ES-I3 (cell line): ENCODE data around the gene MRPL16.
"Not testable (repeated sequence)": the region's sequence is repeated elsewhere in the genome, so short reads cannot be mapped to it uniquely, and the experiment has no call there.

Experiments
- H3K36me3 ChIP-seq: 2 replicates; pipeline ENCODE4 v1.6.1; 2013; ENCODE audit warnings: mild to moderate bottlenecking, low read length, control low read depth, moderate library complexity; ENCODE audit not compliant: insufficient read depth
- H3K4me1 ChIP-seq: 2 replicates; pipeline ENCODE4 v1.6.1; 2013; ENCODE audit warnings: mild to moderate bottlenecking, control low read depth, low read length; ENCODE audit not compliant: insufficient read depth
- H3K9ac ChIP-seq: 2 replicates; pipeline ENCODE4 v1.6.1; 2013; ENCODE audit warnings: low read depth, mild to moderate bottlenecking, low read length, moderate library complexity
- H3K9me3 ChIP-seq: 2 replicates; pipeline ENCODE4 v1.6.1; 2013; ENCODE audit warnings: mild to moderate bottlenecking, low read length, moderate library complexity; ENCODE audit not compliant: control insufficient read depth, insufficient read depth

Gene MRPL16

DNA sequence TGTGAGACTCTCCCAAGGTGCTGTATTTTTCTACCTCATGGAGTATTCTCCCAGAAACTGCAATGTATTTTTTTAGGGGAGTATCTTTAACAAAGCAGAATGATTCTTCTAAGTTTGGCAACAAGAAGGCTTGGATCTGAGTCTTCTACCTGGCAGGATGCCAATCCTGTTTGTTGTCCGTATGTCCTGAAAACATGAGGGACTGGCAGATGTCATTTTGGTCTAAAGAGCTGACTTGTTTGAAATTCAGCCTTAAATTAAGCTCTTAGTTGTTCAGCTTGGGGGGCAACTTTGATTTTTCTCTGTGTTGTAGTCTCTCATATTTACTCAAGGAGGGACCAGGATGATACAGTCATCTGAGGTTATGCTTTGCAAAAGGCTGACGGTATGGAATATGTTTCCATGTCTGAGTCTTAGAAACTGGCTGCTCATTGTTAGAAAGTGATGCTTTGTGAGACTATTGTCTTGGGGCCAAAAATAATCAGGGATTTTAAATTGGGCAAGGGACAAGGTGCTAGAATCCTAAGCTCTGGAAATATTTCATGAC, 9.3 kb downstream of the MRPL16 start:
- H3K36me3 ChIP-seq, result peaks cover 21% of the 10 kb centered on the region

DNA sequence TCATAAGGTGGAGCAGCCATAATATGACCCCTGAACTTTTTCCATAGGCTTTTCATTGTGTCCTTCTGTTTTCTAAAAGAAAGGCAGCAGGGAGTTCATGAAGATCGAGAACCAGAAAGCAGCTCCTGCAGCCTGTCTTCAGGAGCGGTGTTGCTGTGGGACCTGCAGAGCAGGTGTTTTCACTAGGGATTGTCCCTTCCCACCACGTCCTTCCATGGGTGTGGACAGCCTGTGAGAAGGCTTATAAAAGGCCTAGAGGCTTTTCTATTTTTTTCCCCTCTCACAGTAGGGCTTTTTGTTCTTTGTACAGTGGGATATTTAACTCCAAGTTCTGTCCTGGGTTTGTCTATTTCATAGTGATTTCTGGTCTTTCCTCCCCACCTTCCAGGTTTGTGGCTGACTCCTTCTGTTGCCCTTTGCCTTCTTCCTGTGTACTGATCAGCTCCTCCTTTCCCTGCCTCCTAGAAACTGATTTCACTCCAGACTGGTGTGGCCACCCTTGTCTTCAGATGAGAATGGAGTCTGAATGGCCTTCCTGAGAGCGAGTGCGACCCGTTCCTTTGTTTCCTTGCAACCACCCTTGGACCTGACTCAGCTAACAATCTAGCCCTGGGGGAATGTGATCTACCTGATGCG, 10.1 kb downstream of the MRPL16 start:
- Histone ChIP-seq H3K36me3 (peaks cover 21% of the 10 kb centered on the region), H3K9me3 (no peaks in the 10 kb centered on the region), H3K4me1 (peaks cover 4% of the 10 kb centered on the region; the same call in 1 of the 2 replicates), H3K9ac (no peak overlapping the region)

More for the DNA sequence above, 9.3 kb downstream of the MRPL16 start:
- H3K9ac ChIP-seq, result no peak overlapping the region
- H3K9me3 ChIP-seq, result no peaks in the 10 kb centered on the region
- peaks cover 4% of the 10 kb centered on the region; the same call in 1 of the 2 replicates for H3K4me1 ChIP-seq

DNA sequence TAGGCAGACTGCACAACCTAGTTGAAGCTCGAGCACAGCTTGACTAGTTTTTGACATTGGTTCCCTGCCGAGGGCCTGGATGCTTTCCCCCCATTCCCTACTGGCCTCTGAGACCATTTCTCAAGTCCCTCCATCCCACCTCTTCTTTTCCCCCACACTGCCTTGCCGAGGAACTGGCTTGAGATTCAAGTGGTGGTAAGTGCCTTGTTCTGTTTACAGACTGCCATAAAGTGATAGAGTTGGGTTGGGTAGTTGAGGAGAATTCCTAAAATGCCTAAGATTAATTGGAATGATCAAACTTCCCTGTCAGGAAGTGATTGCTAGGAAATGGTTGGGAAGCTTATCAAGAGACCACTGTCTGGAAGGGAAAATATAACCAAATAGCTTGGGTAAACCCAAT, 16.2 kb downstream of the MRPL16 start:
- peaks cover 33% of the 10 kb centered on the region for H3K36me3 ChIP-seq

DNA sequence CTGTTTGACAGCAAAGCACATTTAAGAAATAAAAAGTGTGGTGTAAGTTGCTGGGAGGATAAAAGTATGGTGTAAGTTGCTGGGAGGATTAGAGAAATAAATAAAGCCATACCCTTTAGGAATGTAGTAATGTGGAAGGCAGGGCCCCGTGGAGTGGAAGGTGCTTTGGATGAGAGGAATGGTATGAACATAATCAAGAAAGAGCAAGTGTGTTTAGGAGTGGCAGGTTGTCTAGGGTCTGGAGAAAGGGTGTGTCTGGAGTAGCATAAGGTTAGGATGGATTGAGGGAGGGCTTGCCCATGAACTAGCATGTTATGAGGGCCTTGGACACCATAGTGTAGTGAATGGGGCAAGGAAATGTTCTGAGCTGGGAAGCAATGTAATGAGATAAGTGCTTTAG, 18.1 kb downstream of the MRPL16 start:
- H3K4me1 ChIP-seq, result no peaks in the 10 kb centered on the region
- no peak overlapping the region for H3K9ac ChIP-seq
- no peaks in the 10 kb centered on the region for H3K9me3 ChIP-seq
- H3K36me3 ChIP-seq, result peaks cover 38% of the 10 kb centered on the region

More for the DNA sequence above, 16.2 kb downstream of the MRPL16 start:
- no peaks in the 10 kb centered on the region for H3K4me1 ChIP-seq
- H3K9ac ChIP-seq, result no peak overlapping the region
- H3K9me3 ChIP-seq, result no peaks in the 10 kb centered on the region

- H3K9me3 ChIP-seq, result no peaks in the 10 kb centered on the region
- H3K9ac ChIP-seq, result no peak overlapping the region
- H3K4me1 ChIP-seq, result no peaks in the 10 kb centered on the region
- H3K36me3 ChIP-seq, result peaks cover 38% of the 10 kb centered on the region
Observed at GRCh38 chr11:59791639-59792038, 18.9 kb downstream of the MRPL16 start.

GRCh38 chr11:59787816-59788215, 22.8 kb downstream of the MRPL16 start:
- H3K9me3 ChIP-seq, result no peaks in the 10 kb centered on the region; the same call in none of the 2 replicates
- no peak overlapping the region for H3K9ac ChIP-seq
- peaks cover 23% of the 10 kb centered on the region for H3K36me3 ChIP-seq
- H3K4me1 ChIP-seq, result no peaks in the 10 kb centered on the region

DNA sequence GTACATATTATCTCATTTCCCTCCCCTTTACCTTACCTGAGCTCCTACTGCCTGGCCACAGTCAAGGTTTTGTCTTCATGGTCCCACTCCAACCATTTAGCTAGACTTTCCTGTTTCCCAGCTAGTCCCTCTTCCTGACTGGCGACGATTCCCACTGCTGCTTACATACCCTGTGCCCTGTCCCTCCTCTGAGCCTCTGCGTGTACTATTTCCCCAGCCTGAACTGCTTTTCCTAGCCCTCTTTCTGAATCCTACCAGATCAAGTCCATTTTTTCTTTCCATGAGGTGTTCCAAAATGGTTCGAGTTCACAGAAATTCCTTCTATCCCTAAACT, 23.4 kb downstream of the MRPL16 start:
- Histone ChIP-seq H3K36me3 (peaks cover 18% of the 10 kb centered on the region), H3K4me1 (no peaks in the 10 kb centered on the region), H3K9ac (no peak overlapping the region), H3K9me3 (no peaks in the 10 kb centered on the region; the same call in none of the 2 replicates)

DNA sequence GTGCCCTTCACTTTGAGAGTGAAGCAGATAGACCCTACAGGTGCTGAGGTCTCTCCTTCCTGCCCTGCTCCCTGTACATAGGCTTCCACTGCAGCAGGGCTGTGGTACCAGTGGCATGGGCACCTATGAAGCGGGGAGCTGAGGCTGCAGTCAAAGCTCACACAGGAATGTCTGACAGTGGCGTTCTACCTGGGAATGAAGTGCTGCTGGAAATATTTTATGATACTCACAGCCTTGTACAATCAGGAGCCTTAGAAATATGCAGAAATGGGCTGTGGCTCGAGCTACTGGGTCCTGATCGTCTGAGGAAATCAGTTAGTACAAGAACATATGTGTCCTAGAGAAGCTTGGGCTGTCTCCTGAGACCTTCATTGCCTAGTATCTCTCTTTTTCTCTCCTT, 24.8 kb downstream of the MRPL16 start:
- no peak overlapping the region for H3K9ac ChIP-seq

GRCh38 chr11:59784441-59784840, 26.1 kb downstream of the MRPL16 start:
- H3K36me3 ChIP-seq, H3K9ac ChIP-seq, H3K4me1 ChIP-seq, H3K9me3 ChIP-seq: not testable (repeated sequence)

More for the DNA sequence above, 24.8 kb downstream of the MRPL16 start:
- Histone ChIP-seq H3K36me3 (peaks cover 18% of the 10 kb centered on the region), H3K4me1 (no peaks in the 10 kb centered on the region), H3K9me3 (no peaks in the 10 kb centered on the region; the same call in none of the 2 replicates)

- Histone ChIP-seq H3K9me3 (no peaks in the 10 kb centered on the region; the same call in none of the 2 replicates), H3K36me3 (peaks cover 4% of the 10 kb centered on the region; the same call in 1 of the 2 replicates), H3K4me1 (no peaks in the 10 kb centered on the region), H3K9ac (no peak overlapping the region)
Observed at GRCh38 chr11:59783632-59784090, 26.9 kb downstream of the MRPL16 start.

- no peaks in the 10 kb centered on the region for H3K4me1 ChIP-seq
- no peaks in the 10 kb centered on the region; the same call in none of the 2 replicates for H3K9me3 ChIP-seq
- H3K36me3 ChIP-seq, result peaks cover 4% of the 10 kb centered on the region; the same call in 1 of the 2 replicates
- no peak overlapping the region for H3K9ac ChIP-seq
Observed at GRCh38 chr11:59782080-59782479, 28.5 kb downstream of the MRPL16 start.

GRCh38 chr11:59779487-59779886, 31.1 kb downstream of the MRPL16 start:
- Histone ChIP-seq H3K36me3 (peaks cover 8% of the 10 kb centered on the region; the same call in 1 of the 2 replicates), H3K9me3 (no peaks in the 10 kb centered on the region; the same call in 1 of the 2 replicates), H3K9ac (no peak overlapping the region), H3K4me1 (no peaks in the 10 kb centered on the region)

DNA sequence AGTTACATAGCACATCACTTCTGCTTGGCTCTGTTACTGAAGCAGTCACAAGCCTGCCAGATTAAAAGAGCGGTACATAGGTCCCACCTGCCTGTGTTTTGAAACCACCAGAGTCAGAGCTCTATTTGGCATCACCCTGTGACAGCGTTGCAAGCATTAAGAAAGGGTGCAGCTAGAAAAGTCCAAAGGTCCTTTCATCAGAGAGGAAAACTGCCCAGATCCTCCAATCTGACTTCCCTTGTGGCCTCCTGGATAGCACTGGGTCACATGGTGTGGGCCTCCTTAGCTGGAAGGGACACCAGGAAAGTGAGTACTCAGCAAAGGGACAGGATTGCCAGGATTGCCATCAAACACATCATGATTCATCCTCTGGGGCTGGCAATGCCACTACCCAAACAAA, 32.5 kb downstream of the MRPL16 start:
- Histone ChIP-seq H3K4me1 (no peaks in the 10 kb centered on the region), H3K9ac (no peak overlapping the region), H3K9me3 (no peaks in the 10 kb centered on the region), H3K36me3 (peaks cover 3% of the 10 kb centered on the region; the same call in 1 of the 2 replicates)

- Histone ChIP-seq H3K9ac (no peak overlapping the region), H3K36me3 (peaks cover 3% of the 10 kb centered on the region; the same call in 1 of the 2 replicates), H3K9me3 (no peaks in the 10 kb centered on the region), H3K4me1 (no peaks in the 10 kb centered on the region)
Observed at GRCh38 chr11:59777104-59777503, 33.5 kb downstream of the MRPL16 start.
